GM18508 (cell line): ENCODE results near the gene LAMP5.
A peak's percentile ranks its signal among the peaks of the same experiment; 100 is the strongest.

Experiments
- ATAC-seq: cut with Tn5 transposase; IDR thresholded peaks from one replicate; pipeline ENCODE4 v1.9.1; 2021; ENCODE audit warnings: moderate number of reproducible peaks; ENCODE audit not compliant: insufficient read depth, unreplicated experiment

The LAMP5 gene, protein sequence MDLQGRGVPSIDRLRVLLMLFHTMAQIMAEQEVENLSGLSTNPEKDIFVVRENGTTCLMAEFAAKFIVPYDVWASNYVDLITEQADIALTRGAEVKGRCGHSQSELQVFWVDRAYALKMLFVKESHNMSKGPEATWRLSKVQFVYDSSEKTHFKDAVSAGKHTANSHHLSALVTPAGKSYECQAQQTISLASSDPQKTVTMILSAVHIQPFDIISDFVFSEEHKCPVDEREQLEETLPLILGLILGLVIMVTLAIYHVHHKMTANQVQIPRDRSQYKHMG

GRCh38 chr20:9514461-9515213, at the start of gene LAMP5:
Gene LAMP5 (plus strand): TSS chr20:9514590. CDS start chr20:9514853, 263 bp downstream.
- no peak for ATAC-seq

DNA sequence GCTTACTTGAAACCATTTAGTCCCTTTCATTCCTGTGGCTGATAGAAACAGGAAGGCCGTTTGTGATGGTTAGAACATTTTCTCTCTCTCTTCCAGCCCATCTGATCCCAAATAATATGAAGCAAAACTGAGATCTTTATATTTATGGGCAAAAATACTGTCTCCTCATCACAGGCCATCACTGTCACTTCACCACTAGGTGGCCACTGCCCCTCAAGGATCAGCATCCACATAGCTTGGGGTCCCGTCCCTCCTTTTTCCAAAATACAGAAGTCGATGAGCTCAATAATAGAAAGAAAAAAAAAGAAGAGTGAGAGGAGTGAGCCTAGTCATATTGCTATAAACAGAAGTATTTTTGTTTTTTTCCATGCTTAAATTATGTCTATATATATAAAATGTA, 46.4 kb upstream of the LAMP5 start:
- no peak for ATAC-seq

DNA sequence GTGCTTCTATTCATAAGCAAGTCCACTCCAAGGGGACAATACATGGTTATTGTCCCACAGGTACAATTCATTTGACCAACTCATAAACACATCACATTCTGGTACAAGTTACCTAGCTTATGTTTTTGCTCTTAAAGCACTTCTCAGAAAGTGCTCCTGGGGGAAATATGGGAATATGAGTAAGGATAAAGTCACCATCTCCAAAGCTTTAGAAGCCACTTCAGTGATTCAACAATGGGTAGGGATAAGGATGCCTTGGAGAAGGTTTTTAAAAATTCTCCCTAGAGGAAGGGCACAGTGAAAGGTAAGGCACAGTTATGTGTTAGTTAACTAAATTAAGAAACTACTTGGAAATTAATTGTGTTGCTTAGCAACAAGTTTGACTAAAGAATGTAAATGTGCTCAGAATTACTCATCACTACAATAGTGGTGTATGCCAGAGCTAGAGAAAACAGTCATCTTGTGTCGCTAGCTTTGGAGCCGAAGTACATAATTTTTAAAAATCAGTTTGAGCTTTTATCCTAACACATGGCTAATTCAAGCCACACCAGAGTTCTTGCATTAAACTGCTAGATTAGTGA, 39.5 kb upstream of the LAMP5 start:
- ATAC-seq: no peak

- no peak for ATAC-seq
Measured at GRCh38 chr20:9475456-9475855, 38.9 kb upstream of the LAMP5 start.

DNA sequence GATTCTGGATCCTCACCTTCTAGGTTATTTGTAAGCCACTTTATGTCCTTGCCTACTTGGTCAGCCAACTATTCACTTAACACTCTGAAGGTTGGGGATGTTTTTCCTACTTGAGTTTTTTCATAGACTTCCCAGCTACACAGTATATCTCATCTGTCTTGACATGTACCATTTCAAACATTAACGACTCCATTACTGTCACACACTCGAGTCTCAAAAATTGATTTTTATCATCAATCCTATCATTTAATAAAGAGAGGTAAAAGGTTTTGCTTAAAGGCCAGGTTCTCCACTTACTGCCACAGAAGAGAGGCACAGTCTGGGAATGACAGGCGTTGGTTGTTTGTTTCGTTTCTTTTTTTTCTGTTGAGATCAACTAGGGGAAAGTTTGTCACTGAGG, 38.2 kb upstream of the LAMP5 start:
- no peak for ATAC-seq

- no peak for ATAC-seq
Measured at GRCh38 chr20:9476637-9477036, 37.8 kb upstream of the LAMP5 start.

GRCh38 chr20:9478771-9479170, 35.6 kb upstream of the LAMP5 start:
- no peak for ATAC-seq

GRCh38 chr20:9480066-9480465, 34.3 kb upstream of the LAMP5 start:
- ATAC-seq: no peak

DNA sequence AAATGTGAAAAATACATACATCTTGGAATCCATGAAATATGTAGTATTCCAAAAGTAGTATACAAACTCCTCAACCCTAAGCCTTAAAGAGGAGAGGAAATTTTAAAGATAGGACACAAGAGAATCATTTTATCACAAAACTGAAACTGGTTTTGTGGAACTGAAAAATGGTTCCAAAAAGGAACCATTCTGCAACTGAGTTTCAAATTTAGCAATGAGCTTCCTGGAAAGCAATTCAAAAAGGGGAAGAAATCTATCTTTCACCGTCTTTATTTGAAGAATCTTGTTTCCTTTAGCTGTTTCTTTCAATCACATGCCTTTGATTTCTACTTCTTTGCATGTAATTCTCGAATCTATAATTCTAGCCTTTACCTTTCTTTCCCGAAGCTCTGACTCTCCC, 32.2 kb upstream of the LAMP5 start:
- ATAC-seq: peak; percentile 64

- ATAC-seq: no peak
Measured at GRCh38 chr20:9483131-9483530, 31.3 kb upstream of the LAMP5 start.

DNA sequence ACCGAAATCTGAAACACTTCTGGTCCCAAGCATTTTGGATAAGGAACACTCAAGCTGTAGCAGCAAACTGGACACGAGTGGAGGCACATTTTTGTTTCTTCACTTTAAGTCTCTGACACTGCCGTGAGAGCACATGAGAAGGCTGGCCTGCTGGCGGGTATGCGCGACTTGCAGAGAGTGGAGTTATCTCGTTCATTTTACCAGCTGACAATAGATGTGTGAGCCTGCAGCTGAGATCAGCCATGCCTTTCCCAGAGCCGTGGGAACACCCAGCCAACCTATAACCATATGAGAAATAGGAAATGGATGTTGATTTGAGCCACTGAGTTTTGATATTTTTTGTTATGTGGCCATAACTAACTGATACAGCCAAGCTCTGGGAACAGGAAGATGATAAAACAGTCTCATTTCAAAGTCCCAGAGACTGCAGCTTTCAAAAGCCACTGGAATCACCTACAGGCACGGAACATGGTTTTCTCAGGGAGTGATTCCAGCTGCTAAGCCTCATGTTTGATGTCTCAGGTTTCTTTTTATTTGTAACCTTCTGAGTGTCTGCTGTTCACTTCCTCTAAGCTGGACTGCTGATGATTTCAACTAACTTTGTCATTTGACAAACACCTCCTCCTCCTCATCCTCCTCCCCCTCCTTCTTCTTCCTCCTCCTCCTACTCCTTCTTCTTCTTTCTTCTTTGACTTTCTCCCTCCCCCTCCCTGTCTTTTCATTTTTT, 28.6 kb upstream of the LAMP5 start:
- no peak for ATAC-seq

- ATAC-seq: no peak
Measured at GRCh38 chr20:9487231-9487630, 27.2 kb upstream of the LAMP5 start.

DNA sequence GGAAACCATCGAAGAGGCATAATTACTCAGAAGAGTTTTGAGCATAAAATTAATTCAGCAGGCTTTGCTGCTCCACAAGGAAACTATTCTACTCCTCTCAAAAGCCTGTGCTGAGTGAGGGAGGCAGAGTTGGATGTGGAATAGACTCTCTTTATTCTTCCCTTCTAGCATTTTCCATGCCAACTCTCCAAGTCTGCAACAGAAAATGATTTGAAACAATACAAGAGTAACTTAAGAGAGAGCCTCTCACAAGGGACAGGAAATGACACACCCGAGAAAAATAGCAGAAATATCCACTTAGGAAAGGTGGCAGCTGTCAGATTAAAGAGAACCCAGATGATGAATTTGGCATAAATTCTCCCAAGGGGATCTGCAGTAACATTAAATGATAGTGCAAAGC, 26.3 kb upstream of the LAMP5 start:
- ATAC-seq: no peak

GRCh38 chr20:9490161-9490560, 24.2 kb upstream of the LAMP5 start:
- ATAC-seq: no peak

GRCh38 chr20:9490631-9491030, 23.8 kb upstream of the LAMP5 start:
- no peak for ATAC-seq

- ATAC-seq: no peak
Measured at GRCh38 chr20:9491324-9491723, 23.1 kb upstream of the LAMP5 start.

DNA sequence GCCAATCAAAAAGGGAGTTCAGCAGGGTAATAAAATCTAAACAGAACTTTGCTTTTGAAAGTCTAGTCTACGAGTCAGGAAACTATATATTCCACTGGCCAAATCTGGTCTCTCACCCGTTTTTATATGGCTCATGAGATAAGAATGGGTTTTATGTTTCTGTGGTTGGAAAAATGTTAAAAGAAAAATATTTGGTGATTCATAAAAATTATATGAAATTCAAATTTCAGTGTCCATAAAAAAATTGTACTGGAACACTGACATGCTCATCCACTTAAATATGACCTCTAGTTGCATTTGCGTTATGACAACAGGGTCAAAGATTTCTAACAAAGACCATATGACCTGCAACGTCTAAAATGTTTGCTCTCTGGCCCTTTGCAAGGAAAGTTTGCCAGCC, 22.3 kb upstream of the LAMP5 start:
- no peak for ATAC-seq

GRCh38 chr20:9493803-9494202, 20.6 kb upstream of the LAMP5 start:
- ATAC-seq: no peak

DNA sequence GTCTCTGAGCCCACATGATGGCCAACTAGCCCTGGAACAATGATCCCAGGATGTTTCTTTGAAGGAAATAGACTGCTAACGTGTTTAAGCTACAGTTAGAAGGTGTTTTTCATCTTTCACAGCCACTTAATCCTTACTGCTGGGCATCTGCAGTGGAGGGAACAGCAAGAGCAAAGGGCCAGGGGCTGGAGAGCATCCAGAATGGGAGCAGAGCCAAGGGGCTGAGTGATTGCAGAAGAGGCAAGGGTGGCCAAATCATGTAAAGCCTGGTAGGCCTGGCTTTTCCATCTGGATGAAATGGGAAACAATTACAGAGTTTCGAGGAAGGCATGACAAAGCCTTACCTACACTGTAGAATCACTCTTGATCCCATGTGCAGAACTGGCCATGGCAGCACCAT, 18.7 kb upstream of the LAMP5 start:
- ATAC-seq: no peak

- no peak for ATAC-seq
Measured at GRCh38 chr20:9496155-9496554, 18.2 kb upstream of the LAMP5 start.

DNA sequence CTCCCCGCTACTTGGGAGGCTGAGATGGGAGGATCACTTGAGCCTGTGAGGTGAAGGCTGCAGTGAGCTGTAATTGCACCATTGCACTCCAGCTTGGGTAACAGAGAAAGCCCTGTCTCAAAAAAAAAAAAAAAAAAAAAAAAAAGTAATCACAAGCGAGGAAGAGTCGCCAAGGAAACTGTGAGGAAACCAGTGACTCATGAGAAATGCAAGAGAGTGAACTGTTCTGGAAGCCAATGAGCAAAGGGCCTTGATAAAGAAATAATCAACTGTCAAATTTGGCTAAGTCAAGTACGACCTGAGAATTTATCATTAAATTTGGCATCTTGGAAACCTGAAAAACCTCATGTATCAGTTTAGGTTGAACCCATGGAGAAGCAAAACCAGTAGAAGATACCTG, 16.1 kb upstream of the LAMP5 start:
- ATAC-seq: no peak
